ENCODE data around the gene PCDHA1. TPM values are rescaled to one million over a fixed set of nuclear protein-coding genes. Genes with fewer than 3 reads are reported as not detected.

PCDHA1 gene
- total RNA-seq, 3 donors from 2014 or later = 0.32 TPM; not detected in 2

GRCh38 chr5:141007791-141008190 is 221.9 kb downstream of the PCDHA1 start:
- no peak for ATAC-seq
- Histone ChIP-seq H3K9me3 (no peaks in the 10 kb centered on the region), H3K4me1 (ENCODE audit: low read depth) (no peaks in the 10 kb centered on the region), H3K36me3 (ENCODE audit: low read depth) (no peaks in the 10 kb centered on the region), H3K4me3 (no peak overlapping the region)
- no peak for TF ChIP-seq CTCF (IDR thresholded peaks at IDR 0.05)
- DNase-seq = no peak
- intact Hi-C loops (cut with DNase I, micrococcal nuclease) = no loop called here

- H3K9me3 ChIP-seq = no peaks in the 10 kb centered on the region
- DNase-seq (no peak), ATAC-seq (no peak)
- H3K4me1 ChIP-seq (ENCODE audit: low read depth) = no peaks in the 10 kb centered on the region
- TF ChIP-seq CTCF (IDR thresholded peaks at IDR 0.05) = no peak
- H3K4me3 ChIP-seq = no peak overlapping the region
- intact Hi-C loops (cut with DNase I, micrococcal nuclease) = no loop called here
- H3K36me3 ChIP-seq (ENCODE audit: low read depth) = no peaks in the 10 kb centered on the region
Measured at GRCh38 chr5:141010047-141010793, 224.3 kb downstream of the PCDHA1 start.

- intact Hi-C loops (cut with DNase I, micrococcal nuclease) = no loop called here
- ATAC-seq (no peak), DNase-seq (no peak)
- H3K4me1 ChIP-seq (ENCODE audit: low read depth) = no peaks in the 10 kb centered on the region
- no peak for TF ChIP-seq CTCF (IDR thresholded peaks at IDR 0.05)
- H3K9me3 ChIP-seq = no peaks in the 10 kb centered on the region
- H3K36me3 ChIP-seq (ENCODE audit: low read depth) = no peaks in the 10 kb centered on the region
- H3K4me3 ChIP-seq = no peak overlapping the region
Measured at GRCh38 chr5:141017943-141018342, 232.0 kb downstream of the PCDHA1 start.

GRCh38 chr5:141022384-141022783 is 236.4 kb downstream of the PCDHA1 start:
- TF ChIP-seq CTCF (IDR thresholded peaks at IDR 0.05) = no peak
- DNase-seq (no peak), ATAC-seq (no peak)
- no peaks in the 10 kb centered on the region for H3K9me3 ChIP-seq
- no peaks in the 10 kb centered on the region for H3K4me1 ChIP-seq (ENCODE audit: low read depth)
- H3K36me3 ChIP-seq (ENCODE audit: low read depth) = no peaks in the 10 kb centered on the region
- intact Hi-C loops (cut with DNase I, micrococcal nuclease) = no loop called here
- no peak overlapping the region for H3K4me3 ChIP-seq

GRCh38 chr5:141031006-141031405 is 245.1 kb downstream of the PCDHA1 start:
- no peak for TF ChIP-seq CTCF (IDR thresholded peaks at IDR 0.05)
- H3K9me3 ChIP-seq = peaks cover 4% of the 10 kb centered on the region
- H3K4me1 ChIP-seq (ENCODE audit: low read depth) = no peaks in the 10 kb centered on the region
- DNase-seq = no peak
- H3K4me3 ChIP-seq = no peak overlapping the region
- ATAC-seq = no peak
- intact Hi-C loops (cut with DNase I, micrococcal nuclease) = no loop called here
- no peaks in the 10 kb centered on the region for H3K36me3 ChIP-seq (ENCODE audit: low read depth)
